Ishikawa (cell line): ENCODE data around the gene NAV2.

Experiments used
- CEBPB ChIP-seq: IDR thresholded peaks from 2 replicates; pipeline ENCODE4 v1.6.1; 2012
- CREB1 ChIP-seq: IDR thresholded peaks from 2 replicates; pipeline ENCODE4 v1.6.1; 2012; ENCODE audit warnings: low read depth
- EGR1 ChIP-seq: IDR thresholded peaks from 2 replicates; pipeline ENCODE4 v1.6.1; 2012
- EP300 ChIP-seq: IDR thresholded peaks from 2 replicates; pipeline ENCODE4 v1.6.1; 2012; ENCODE audit warnings: borderline replicate concordance
- FOXM1 ChIP-seq: IDR thresholded peaks from 2 replicates; pipeline ENCODE4 v1.6.1; 2012; ENCODE audit warnings: low read depth, borderline replicate concordance
- NFIC ChIP-seq: IDR thresholded peaks from 2 replicates; pipeline ENCODE4 v1.6.1; 2012
- RAD21 ChIP-seq: IDR thresholded peaks from 2 replicates; pipeline ENCODE4 v1.6.1; 2012; ENCODE audit warnings: low read depth
- TAF1 ChIP-seq: IDR thresholded peaks from 2 replicates; pipeline ENCODE4 v1.6.1; 2012; ENCODE audit warnings: low read depth, mild to moderate bottlenecking
- TCF12 ChIP-seq: IDR thresholded peaks from 2 replicates; pipeline ENCODE4 v1.6.1; 2012; ENCODE audit warnings: low read depth
- TEAD4 ChIP-seq: IDR thresholded peaks from 2 replicates; pipeline ENCODE4 v1.6.1; 2012
- YY1 ChIP-seq: IDR thresholded peaks from 2 replicates; pipeline ENCODE4 v1.6.1; 2012; ENCODE audit warnings: low read depth
- ZBTB7A ChIP-seq: IDR thresholded peaks from 2 replicates; pipeline ENCODE4 v1.6.1; 2012; ENCODE audit warnings: low read depth
- TF ChIP-seq, protein P1 (sequence below): IDR thresholded peaks from 2 replicates; pipeline ENCODE4 v1.6.1; 2012
- TF ChIP-seq, protein P2 (sequence below): IDR thresholded peaks from 2 replicates; pipeline ENCODE4 v1.6.1; 2012; ENCODE audit warnings: low read depth, mild to moderate bottlenecking
- TF ChIP-seq, protein P3 (sequence below): IDR thresholded peaks from 2 replicates; pipeline ENCODE4 v1.6.1; 2012

NAV2 gene

DNA sequence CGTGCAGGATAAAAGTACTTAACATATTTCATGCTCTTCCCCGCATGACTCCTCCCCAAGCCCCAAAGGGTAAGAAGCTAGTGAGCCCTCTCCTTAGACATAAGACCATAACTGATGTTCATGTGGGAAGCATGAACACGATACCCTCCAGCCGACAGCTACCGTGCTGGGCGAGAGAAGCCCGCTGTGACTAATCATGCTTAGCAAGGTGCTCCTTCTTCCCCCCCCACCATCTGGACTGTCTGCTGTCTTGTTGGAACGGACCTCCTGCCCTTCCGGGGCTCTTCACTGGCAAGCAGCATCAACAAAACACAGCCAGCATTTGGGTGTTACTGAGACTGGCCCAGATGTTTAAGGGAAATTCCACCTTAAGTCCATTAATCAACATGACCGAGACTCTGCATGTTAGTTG is 247.0 kb downstream of the NAV2 start:
- TF ChIP-seq NFIC = peak; percentile 55; the same call in 1 of the 2 replicates
- TF ChIP-seq, protein P1, sequence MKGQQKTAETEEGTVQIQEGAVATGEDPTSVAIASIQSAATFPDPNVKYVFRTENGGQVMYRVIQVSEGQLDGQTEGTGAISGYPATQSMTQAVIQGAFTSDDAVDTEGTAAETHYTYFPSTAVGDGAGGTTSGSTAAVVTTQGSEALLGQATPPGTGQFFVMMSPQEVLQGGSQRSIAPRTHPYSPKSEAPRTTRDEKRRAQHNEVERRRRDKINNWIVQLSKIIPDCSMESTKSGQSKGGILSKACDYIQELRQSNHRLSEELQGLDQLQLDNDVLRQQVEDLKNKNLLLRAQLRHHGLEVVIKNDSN = no peak
- no peak for TF ChIP-seq CREB1
- no peak for TF ChIP-seq TAF1
- TF ChIP-seq, protein P2, sequence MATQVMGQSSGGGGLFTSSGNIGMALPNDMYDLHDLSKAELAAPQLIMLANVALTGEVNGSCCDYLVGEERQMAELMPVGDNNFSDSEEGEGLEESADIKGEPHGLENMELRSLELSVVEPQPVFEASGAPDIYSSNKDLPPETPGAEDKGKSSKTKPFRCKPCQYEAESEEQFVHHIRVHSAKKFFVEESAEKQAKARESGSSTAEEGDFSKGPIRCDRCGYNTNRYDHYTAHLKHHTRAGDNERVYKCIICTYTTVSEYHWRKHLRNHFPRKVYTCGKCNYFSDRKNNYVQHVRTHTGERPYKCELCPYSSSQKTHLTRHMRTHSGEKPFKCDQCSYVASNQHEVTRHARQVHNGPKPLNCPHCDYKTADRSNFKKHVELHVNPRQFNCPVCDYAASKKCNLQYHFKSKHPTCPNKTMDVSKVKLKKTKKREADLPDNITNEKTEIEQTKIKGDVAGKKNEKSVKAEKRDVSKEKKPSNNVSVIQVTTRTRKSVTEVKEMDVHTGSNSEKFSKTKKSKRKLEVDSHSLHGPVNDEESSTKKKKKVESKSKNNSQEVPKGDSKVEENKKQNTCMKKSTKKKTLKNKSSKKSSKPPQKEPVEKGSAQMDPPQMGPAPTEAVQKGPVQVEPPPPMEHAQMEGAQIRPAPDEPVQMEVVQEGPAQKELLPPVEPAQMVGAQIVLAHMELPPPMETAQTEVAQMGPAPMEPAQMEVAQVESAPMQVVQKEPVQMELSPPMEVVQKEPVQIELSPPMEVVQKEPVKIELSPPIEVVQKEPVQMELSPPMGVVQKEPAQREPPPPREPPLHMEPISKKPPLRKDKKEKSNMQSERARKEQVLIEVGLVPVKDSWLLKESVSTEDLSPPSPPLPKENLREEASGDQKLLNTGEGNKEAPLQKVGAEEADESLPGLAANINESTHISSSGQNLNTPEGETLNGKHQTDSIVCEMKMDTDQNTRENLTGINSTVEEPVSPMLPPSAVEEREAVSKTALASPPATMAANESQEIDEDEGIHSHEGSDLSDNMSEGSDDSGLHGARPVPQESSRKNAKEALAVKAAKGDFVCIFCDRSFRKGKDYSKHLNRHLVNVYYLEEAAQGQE = no peak
- TF ChIP-seq EP300 = peak; percentile 54; the same call in 1 of the 2 replicates
- TF ChIP-seq, protein P3, sequence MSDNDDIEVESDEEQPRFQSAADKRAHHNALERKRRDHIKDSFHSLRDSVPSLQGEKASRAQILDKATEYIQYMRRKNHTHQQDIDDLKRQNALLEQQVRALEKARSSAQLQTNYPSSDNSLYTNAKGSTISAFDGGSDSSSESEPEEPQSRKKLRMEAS = peak; percentile 44
- no peak for TF ChIP-seq RAD21
- TF ChIP-seq EGR1 = no peak
- no peak for TF ChIP-seq FOXM1
- peak; percentile 58 for TF ChIP-seq TCF12
- no peak; the same call in 1 of the 2 replicates for TF ChIP-seq TEAD4
- TF ChIP-seq CEBPB = no peak
- no peak for TF ChIP-seq YY1

DNA sequence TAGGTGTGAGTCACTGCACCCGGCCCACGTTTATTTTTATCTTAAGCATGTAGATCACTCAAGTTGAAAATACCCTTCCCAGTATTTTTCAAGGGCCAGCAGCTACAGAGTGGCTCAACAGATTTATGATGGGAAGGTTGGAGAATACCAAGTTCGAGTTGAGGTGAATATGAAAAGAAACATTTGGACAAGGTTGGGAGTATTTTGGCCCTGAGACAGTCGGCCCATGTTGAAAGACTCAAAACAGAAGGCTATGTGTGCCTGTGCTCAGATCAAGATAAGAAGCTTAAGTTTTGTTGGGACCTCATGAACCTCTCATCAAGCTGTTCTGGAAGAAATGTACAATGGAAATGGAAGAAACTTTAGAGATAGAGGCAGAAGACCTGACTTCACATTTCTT is 248.6 kb downstream of the NAV2 start:
- TF ChIP-seq TEAD4 (no peak), EP300 (no peak), NFIC (no peak), TCF12 (no peak)
- TF ChIP-seq, protein P3 = no peak
- TF ChIP-seq, protein P1 = no peak

DNA sequence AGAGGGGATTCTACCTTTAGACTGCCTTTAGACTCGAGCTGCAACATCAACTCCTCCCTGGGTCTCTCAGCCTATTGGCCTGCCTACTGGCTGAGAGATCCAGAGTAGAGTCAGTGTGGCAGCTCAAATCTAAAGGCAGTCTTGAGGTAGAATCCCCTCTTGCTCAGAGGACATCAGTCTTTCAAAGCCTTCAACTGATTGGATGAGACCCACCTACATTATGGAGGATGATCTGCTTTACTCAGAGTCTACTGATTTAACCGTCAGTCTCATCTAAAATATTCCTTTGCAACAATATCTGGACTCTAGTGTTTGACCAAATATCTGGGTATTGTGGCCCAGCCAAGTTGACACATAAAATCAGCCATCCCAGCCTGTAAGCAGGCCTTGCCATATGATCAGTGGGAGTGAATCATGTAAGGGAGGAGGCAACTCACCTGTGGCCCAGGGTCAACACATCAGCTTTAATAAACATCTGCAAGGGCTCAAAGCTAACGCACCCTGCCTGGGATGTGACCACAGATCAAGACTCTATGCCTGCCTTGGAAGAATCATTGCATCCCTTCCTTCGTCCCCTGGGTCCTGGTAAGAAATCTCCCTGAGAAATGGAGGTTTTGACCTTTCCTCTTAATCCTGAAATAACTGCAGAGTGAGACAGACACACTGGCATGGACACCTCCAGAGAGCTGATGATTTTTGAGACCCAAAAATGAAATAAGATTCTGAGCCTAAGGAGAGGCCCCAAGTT is 249.6 kb downstream of the NAV2 start:
- no peak for TF ChIP-seq CREB1
- TF ChIP-seq TEAD4 = no peak
- TF ChIP-seq FOXM1 = no peak
- no peak for TF ChIP-seq CEBPB
- TF ChIP-seq TCF12 = no peak
- TF ChIP-seq EGR1 = no peak
- TF ChIP-seq, protein P2 = no peak
- TF ChIP-seq, protein P3 = no peak
- no peak for TF ChIP-seq EP300
- no peak for TF ChIP-seq RAD21
- TF ChIP-seq TAF1 = no peak
- TF ChIP-seq NFIC = no peak
- no peak for TF ChIP-seq YY1
- TF ChIP-seq, protein P1 = no peak
- TF ChIP-seq ZBTB7A = no peak

DNA sequence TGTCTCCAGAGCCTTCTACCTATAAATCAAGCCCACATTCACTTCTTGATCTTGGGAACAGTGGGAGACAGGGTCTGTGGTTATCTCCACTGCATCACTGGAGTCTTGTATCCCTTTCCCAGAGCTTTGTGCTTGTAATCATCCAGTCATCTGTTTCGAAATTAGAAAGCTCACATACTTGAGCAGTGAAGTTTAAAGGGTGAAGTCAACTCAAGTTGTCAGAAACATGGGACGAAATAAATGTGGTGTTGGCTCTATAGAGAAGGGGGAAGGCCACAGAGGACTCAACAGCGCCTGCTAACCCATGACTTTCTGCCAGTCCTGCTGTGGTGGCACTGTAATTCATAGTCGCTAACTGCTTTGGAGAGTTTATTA is 250.2 kb downstream of the NAV2 start:
- TF ChIP-seq FOXM1 (no peak), EP300 (no peak), EGR1 (no peak), ZBTB7A (no peak), TCF12 (no peak), RAD21 (no peak)

DNA sequence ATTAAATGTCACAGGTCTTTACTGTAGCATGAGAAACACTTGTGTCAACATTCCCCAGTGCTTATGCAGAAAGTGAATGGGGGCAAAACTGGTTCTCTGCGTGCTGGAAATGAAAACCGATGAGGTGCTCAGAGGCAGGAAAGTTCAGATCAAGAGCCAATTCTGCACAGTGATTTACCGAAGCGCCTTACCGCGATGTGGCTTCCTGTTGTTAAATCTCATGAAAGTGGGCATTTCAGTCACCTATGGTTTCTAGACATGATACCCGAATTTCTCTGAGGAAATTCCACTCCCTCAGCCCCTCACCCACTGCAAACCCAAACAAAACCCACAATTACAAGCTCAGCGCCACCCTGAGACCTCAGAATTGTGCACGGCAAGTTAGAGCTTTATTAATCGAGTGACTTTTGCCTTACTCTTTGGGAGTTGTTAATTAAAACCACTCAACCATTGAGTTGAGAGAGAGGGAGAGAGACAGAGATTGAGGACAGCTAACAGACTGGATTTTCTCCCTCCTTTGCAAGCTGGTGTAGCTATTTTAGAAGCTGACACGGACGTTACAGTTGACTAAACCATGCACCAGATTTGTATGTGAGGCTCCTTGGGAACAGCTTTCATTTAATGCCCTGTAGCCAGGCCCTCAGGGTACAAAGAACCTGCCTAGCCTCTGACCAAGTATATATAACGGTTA is 251.2 kb downstream of the NAV2 start:
- TF ChIP-seq, protein P1 = no peak
- no peak for TF ChIP-seq RAD21
- TF ChIP-seq, protein P3 = no peak
- TF ChIP-seq FOXM1 = no peak
- TF ChIP-seq EGR1 = no peak
- TF ChIP-seq TCF12 = no peak
- TF ChIP-seq YY1 = no peak
- TF ChIP-seq NFIC = no peak
- TF ChIP-seq EP300 = no peak
- TF ChIP-seq CEBPB = no peak
- TF ChIP-seq TEAD4 = no peak
- no peak for TF ChIP-seq ZBTB7A
- TF ChIP-seq, protein P2 = no peak
- no peak for TF ChIP-seq CREB1
- TF ChIP-seq TAF1 = no peak
